Measurements from ENCODE around the gene HSPA2. TPM values are rescaled to one million over a fixed set of nuclear protein-coding genes. Genes with fewer than 3 reads are reported as not detected.
A peak's percentile ranks its signal among the peaks of the same experiment; 100 is the strongest.
"Not testable (repeated sequence)": the region's sequence is repeated elsewhere in the genome, so short reads cannot be mapped to it uniquely, and the experiment has no call there.

Gene HSPA2
- total RNA-seq, 2 donors from 2014 or later, result 0.92 to 2.0 TPM

DNA sequence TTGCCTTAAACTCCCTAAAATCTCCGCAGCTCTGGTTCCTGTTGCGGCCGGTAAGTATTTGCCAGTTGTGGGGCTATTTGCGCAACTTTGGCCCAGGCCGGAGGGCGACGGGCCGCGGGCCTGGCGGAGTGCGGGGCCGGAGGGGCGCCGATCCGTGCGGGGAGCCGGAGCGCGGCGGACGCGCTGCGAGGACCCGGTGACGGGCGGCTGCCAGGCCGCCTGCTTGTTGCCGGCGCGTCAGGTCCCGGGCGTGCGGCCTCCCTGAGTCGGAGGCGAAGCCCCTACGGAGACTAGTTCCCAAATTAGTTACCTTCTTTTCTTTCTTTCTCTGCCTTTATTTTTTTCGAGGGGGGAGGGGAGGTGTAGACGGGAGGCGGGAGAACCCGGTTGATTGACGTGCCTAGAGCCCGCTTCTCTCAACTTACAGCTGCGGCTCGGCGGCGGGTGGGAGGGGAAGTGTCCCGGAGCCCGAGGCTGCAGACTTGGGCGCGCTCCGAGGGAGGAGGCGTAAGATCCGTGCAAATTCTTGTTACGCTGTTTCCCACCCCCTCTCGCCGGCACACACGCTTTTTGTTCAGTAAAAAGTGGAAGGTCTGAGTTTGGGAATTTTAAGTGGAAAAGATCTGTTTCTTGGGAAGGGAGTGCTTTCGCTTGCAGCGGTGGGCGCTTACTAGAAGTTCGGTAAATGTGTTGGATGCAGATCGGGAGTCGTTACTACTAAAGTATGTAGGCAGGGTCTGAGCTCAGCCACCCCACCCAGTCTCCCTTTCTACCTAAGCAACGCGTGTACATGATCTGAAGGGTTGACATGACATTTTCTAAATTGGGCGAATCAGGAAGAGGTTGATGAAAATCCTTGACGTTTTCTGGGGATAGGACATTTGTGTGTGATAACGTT lies 35.4 kb upstream of the HSPA2 start:
- ATAC-seq (peak; percentile 30), DNase-seq (peak; percentile 68 to 75 (median 69))
- peaks cover 8% of the 10 kb centered on the region for H3K36me3 Mint-ChIP-seq (ENCODE audit: low read depth)
- H3K9me3 ChIP-seq (ENCODE audit: control insufficient read depth, low read length, poor library complexity, severe bottlenecking), result no peaks in the 10 kb centered on the region
- peaks cover 65% of the 10 kb centered on the region for H3K4me1 Mint-ChIP-seq
- H3K4me3 Mint-ChIP-seq, result peak overlapping the region; percentile 99
- no peaks in the 10 kb centered on the region for H3K27me3 Mint-ChIP-seq
- H3K27ac Mint-ChIP-seq, result peak overlapping the region; percentile 99

DNA sequence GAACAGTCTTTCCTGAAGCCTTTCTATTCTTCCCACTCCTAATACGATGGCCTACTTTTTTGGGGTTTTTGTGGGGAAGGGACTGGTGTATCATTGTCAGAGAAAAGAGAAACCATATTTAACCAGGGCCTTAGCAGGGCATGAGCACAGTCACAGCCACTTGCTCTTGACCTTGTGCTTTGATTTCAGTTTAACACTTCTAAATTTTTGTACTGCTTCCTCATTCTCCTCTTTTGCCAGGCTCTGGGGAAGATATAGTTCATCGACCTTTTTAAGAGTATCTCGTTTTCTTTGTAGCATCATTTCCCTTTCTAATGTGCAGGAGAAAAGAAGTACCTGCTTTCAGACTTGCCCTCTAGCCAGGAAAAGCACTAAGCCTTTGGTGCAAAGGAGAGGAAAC lies 33.8 kb upstream of the HSPA2 start:
- no peak for DNase-seq
- Mint-ChIP-seq H3K4me1 (peaks cover 76% of the 10 kb centered on the region), H3K27ac (peak overlapping the region; percentile 99), H3K4me3 (peak overlapping the region; percentile 99), H3K36me3 (ENCODE audit: low read depth) (peaks cover 8% of the 10 kb centered on the region), H3K27me3 (no peaks in the 10 kb centered on the region)
- no peak for ATAC-seq
- no peaks in the 10 kb centered on the region for H3K9me3 ChIP-seq (ENCODE audit: control insufficient read depth, low read length, poor library complexity, severe bottlenecking)

DNA sequence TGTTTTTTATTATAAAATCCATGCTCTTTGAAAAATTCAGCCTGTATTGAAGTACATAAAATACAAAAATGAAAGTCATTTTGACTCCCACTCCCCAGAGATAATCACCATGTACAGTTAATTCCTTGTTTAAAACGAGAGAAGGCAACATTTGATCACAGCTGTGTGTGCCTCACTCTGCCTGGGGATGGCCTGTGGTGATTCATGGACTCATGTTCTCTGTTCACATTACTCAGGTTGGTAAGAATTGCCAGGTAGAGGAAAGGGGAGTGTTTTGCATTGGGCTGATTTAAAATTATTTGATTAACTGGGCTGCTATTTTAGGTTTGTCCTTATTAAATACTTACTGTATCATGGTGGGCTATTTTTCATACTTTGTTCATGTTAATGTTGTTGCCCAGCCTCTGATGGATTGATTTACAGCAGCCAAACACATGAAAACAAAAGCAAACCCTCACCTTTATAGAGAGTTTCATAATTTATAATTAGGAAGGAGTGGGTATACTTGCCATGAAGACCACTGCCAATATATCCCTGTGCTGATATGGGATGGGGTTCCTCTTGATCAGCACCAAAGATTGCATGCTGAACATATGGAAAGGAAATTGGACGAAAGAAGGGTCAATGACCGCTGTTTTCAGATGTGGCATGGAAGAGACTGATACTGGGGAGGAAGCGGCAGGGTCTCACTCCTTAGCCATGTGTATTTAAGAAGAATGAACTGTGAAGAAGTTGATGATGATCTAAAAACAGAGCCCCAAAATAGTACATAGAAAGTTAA lies 33.0 kb upstream of the HSPA2 start:
- ATAC-seq, result no peak
- peak overlapping the region; percentile 99 for H3K4me3 Mint-ChIP-seq
- H3K36me3 Mint-ChIP-seq (ENCODE audit: low read depth), result peaks cover 8% of the 10 kb centered on the region
- no peak for DNase-seq
- no peaks in the 10 kb centered on the region for H3K27me3 Mint-ChIP-seq
- peaks cover 71% of the 10 kb centered on the region for H3K4me1 Mint-ChIP-seq
- no peaks in the 10 kb centered on the region for H3K9me3 ChIP-seq (ENCODE audit: control insufficient read depth, low read length, poor library complexity, severe bottlenecking)
- peak overlapping the region; percentile 99 for H3K27ac Mint-ChIP-seq

DNA sequence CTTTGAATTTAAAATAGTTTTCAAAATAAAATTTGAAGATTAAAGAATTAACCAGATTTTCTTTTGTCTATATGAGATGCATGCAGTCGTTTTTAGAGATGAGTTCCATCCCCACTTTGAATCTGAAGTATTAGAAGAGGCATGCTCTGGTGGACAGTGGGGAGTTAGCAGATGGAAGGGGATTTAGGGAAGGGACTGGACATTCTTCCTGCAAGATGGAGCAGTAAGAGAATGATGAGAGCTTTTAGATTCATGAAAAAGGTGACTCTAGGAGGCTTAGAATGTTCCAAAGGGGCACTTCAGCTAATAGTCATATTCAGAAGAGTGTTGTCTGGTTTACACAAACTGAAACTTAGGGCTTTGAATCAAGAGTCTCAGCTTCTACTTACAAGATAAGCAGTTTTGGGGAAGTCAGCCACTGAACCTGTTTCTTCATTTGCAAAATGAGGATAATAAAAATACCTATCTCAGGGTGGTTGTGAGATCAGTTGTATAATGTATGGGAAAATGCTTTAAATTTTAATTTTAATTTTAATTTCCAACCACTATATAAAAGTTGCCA lies 32.2 kb upstream of the HSPA2 start:
- H3K4me1 Mint-ChIP-seq, result peaks cover 68% of the 10 kb centered on the region
- H3K36me3 Mint-ChIP-seq (ENCODE audit: low read depth), result peaks cover 6% of the 10 kb centered on the region
- DNase-seq (no peak), ATAC-seq (no peak)
- H3K27ac Mint-ChIP-seq, result peak overlapping the region; percentile 99
- H3K4me3 Mint-ChIP-seq, result peak overlapping the region; percentile 85
- H3K9me3 ChIP-seq (ENCODE audit: control insufficient read depth, low read length, poor library complexity, severe bottlenecking), result no peaks in the 10 kb centered on the region
- no peaks in the 10 kb centered on the region for H3K27me3 Mint-ChIP-seq

DNA sequence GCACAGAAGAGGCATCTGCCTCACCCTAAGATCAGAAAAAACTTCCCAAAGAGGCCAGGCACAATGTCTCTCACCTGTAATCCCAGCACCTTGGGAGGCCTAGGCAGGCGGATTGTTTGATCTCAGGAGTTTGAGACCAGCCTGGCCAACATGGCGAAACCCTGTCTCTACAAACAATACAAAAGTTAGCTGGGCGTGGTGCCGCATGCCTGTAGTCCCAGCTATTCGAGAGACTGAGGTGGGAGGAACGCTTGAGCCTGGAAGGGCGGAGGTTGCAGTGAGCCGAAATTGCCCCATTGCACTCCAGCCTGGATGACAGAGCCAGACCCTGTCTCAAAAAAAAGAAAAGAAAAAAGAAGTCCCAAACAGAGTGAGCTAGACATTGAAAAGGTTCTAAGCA lies 31.5 kb upstream of the HSPA2 start:
- H3K27ac Mint-ChIP-seq, result peak overlapping the region; percentile 99
- H3K4me1 Mint-ChIP-seq, result peaks cover 70% of the 10 kb centered on the region
- H3K4me3 Mint-ChIP-seq, result peak overlapping the region; percentile 85
- H3K27me3 Mint-ChIP-seq, result no peaks in the 10 kb centered on the region
- ATAC-seq (no peak), DNase-seq (no peak)
- peaks cover 6% of the 10 kb centered on the region for H3K36me3 Mint-ChIP-seq (ENCODE audit: low read depth)
- H3K9me3 ChIP-seq (ENCODE audit: control insufficient read depth, low read length, poor library complexity, severe bottlenecking), result no peaks in the 10 kb centered on the region

DNA sequence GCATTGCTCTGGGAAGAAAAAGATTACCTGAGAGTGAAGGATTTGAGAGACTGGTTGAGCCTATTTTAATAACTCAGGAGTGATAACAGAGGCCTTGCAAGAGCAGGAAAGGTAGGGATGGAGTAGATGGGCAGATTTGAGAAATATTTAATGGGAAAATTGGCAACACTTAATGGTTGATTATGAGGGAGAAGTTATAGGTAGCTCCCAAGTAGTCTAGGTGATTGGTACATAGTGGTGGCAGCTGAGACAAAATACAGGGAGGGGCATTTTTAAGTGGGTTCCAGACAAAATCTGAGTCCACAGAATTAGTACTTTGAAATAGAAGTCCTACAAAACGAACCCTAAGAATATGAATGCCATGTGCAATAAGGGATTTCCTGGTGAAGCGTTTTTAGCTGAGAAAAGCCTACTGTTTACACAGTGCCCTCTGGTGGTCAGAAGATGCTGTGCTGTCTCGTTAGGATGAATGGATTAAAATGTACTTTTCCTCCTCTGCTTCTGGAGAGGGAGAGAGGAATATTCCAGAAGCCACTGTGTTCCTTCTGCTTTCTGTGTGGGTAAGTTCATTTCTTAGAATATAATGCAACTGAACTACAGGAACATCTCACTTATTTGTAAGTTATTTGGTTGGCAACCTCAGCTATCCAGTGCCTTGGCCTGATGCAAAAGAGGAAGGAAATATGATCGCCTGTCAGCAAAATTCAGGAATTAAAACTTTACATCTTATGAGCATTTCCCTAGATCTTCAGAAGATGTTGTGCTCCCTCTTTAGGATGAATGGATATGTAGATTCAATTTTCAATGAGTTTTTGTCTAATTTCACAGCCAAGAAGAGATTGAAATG lies 29.5 kb upstream of the HSPA2 start:
- peak overlapping the region; percentile 99 for H3K27ac Mint-ChIP-seq
- DNase-seq (peak; percentile 44 to 58 (median 49)), ATAC-seq (peak; percentile 68)
- H3K9me3 ChIP-seq (ENCODE audit: control insufficient read depth, low read length, poor library complexity, severe bottlenecking), result no peaks in the 10 kb centered on the region
- no peaks in the 10 kb centered on the region for H3K27me3 Mint-ChIP-seq
- H3K4me1 Mint-ChIP-seq, result peaks cover 63% of the 10 kb centered on the region
- H3K4me3 Mint-ChIP-seq, result peak overlapping the region; percentile 85
- H3K36me3 Mint-ChIP-seq (ENCODE audit: low read depth), result no peaks in the 10 kb centered on the region

DNA sequence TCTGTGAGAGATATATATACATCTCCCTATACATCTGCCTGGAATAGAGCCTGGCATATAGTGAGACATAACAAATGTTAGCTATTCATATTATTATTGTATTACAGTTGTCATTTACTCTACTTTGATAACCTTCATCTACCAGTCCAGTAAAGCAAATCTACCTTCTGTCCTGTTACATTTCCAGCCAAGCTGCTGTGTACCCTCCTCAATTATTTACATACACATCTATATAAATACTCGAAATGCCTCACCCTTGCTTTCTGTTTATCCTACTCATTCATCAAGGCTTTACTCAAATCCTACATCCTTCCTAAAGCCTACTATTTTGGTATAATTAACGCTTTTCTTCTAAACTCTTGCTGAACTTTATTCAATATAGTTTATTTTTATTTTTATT lies 27.3 kb upstream of the HSPA2 start:
- Mint-ChIP-seq H3K4me1 (peaks cover 59% of the 10 kb centered on the region), H3K36me3 (ENCODE audit: low read depth) (no peaks in the 10 kb centered on the region), H3K27ac (no peak overlapping the region), H3K4me3 (no peak overlapping the region), H3K27me3 (no peaks in the 10 kb centered on the region)
- ATAC-seq (no peak), DNase-seq (no peak)
- H3K9me3 ChIP-seq (ENCODE audit: control insufficient read depth, low read length, poor library complexity, severe bottlenecking), result no peaks in the 10 kb centered on the region

DNA sequence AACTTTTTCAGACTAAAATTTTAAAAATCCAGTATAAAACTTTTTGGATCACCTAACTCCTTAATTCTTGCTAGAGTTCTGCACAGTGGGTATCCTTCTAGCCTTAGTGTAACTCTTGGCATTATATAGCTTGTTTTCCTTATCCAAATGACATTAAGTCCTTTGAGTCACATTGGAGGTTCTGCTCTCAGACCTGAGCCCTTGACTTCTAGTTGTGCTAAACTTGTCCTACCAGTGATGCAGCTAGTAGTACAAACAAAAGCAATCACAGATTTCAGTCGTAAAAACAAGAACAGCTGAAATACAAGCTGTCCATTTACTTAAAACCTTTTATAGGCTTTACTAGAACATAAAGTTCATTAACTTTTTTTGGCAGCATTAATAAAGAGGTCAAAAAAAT lies 25.5 kb upstream of the HSPA2 start:
- peaks cover 44% of the 10 kb centered on the region for H3K4me1 Mint-ChIP-seq
- H3K27me3 Mint-ChIP-seq, result no peaks in the 10 kb centered on the region
- no peak overlapping the region for H3K27ac Mint-ChIP-seq
- ATAC-seq, result no peak
- H3K36me3 Mint-ChIP-seq (ENCODE audit: low read depth), result no peaks in the 10 kb centered on the region
- no peak overlapping the region for H3K4me3 Mint-ChIP-seq
- H3K9me3 ChIP-seq (ENCODE audit: control insufficient read depth, low read length, poor library complexity, severe bottlenecking), result no peaks in the 10 kb centered on the region
- DNase-seq, result no peak

DNA sequence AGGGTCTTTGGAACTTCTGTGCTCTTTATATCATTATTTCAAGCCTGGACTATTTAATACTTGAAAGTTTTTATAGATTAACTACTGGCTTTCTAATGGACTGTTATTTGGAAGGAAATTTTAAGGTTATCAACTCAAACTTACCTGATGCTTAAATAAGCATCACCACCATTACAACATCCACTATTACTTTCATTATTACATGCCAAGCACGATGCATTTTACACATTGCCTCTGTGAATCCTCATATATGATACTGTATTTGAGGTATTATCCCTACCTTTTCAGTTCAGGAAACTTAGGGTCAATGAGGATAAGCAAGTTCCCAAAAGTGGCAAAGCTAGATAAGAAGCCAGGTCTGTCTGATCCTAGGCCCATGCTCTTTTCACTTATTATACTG lies 23.6 kb upstream of the HSPA2 start:
- Mint-ChIP-seq H3K27me3 (no peaks in the 10 kb centered on the region), H3K36me3 (ENCODE audit: low read depth) (no peaks in the 10 kb centered on the region), H3K27ac (peak overlapping the region; percentile 60), H3K4me1 (peaks cover 27% of the 10 kb centered on the region), H3K4me3 (peak overlapping the region; percentile 31)
- H3K9me3 ChIP-seq (ENCODE audit: control insufficient read depth, low read length, poor library complexity, severe bottlenecking), result no peaks in the 10 kb centered on the region
- DNase-seq, result no peak
- no peak for ATAC-seq

DNA sequence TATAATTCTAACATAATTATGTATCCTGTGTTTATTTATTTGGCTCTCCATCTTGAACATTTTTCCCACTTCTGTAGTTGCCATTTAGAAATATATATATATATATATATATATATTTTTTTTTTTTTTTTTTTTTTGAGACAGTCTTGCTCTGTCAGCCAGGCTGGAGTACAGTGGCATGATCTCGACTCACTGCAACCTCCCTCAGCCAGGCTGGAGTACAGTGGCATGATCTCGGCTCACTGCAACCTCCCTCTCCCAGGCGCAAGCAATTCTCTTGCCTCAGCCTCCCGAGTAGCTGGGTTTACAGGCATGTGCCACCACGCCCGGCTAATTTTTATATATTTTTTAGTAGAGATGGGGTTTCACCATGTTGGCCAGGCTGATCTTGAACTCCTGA lies 22.9 kb upstream of the HSPA2 start:
- DNase-seq; H3K36me3 Mint-ChIP-seq (ENCODE audit: low read depth); ATAC-seq; H3K4me3 Mint-ChIP-seq; H3K9me3 ChIP-seq (ENCODE audit: control insufficient read depth, low read length, poor library complexity, severe bottlenecking); H3K27ac Mint-ChIP-seq; H3K27me3 Mint-ChIP-seq: not testable (repeated sequence)
- peaks cover 24% of the 10 kb centered on the region for H3K4me1 Mint-ChIP-seq

DNA sequence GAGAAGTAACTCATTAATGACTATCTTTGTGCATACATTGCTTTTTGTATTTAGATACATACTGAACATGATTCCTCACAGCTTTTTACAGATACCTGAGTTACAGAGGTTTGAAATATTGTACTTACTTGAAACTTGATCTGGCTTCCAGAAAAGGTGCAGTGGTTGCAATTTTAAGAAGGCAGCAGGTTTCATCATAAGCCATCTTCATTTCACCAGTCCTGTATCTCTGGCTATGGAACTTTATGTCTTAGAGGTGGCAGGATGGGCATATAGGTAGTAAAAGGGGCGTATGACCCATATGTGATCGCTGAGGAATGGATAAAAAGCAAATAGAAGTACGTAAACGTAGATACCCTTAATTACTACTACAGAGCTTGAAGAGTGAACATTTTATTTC lies 22.3 kb upstream of the HSPA2 start:
- Mint-ChIP-seq H3K27ac (no peak overlapping the region), H3K4me1 (peaks cover 24% of the 10 kb centered on the region), H3K4me3 (no peak overlapping the region), H3K27me3 (no peaks in the 10 kb centered on the region), H3K36me3 (ENCODE audit: low read depth) (no peaks in the 10 kb centered on the region)
- ATAC-seq, result no peak
- no peak for DNase-seq
- H3K9me3 ChIP-seq (ENCODE audit: control insufficient read depth, low read length, poor library complexity, severe bottlenecking), result no peaks in the 10 kb centered on the region

DNA sequence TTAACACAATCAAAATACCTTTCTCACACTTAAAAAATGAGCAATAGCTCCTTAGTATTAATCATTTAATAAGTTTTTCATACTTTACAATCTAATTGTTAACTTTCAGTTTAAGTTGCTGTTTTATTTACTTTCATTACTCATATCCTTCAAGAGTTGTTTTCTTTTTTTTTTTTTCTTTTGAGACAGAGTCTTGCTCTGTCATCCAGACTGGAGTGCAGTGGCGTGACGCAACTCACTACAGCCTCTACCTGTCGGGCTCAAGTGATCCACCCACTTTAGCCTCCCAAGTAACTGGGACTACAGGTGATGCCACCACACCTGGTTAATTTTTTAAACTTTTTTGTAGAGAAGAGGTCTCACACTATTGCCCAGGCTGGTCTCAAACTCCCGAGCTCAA lies 19.8 kb upstream of the HSPA2 start:
- no peaks in the 10 kb centered on the region for H3K9me3 ChIP-seq (ENCODE audit: control insufficient read depth, low read length, poor library complexity, severe bottlenecking)
- H3K4me3 Mint-ChIP-seq, result no peak overlapping the region
- DNase-seq, result no peak
- H3K4me1 Mint-ChIP-seq, result peaks cover 17% of the 10 kb centered on the region
- H3K36me3 Mint-ChIP-seq (ENCODE audit: low read depth), result no peaks in the 10 kb centered on the region
- no peaks in the 10 kb centered on the region for H3K27me3 Mint-ChIP-seq
- H3K27ac Mint-ChIP-seq, result peak overlapping the region; percentile 72
- ATAC-seq, result no peak

All from T-helper 17 cell (primary cell).